GM12892 (cell line): ENCODE results near the gene ATG2B.

Source experiments
- POLR2A ChIP-seq: IDR thresholded peaks from 2 replicates; pipeline ENCODE4 v1.6.1; 2011; ENCODE audit warnings: low read depth, low read length, control low read depth
- POLR2AphosphoS5 ChIP-seq: IDR thresholded peaks from 2 replicates; pipeline ENCODE4 v1.6.1; 2011; ENCODE audit warnings: low read depth, low read length, control low read depth
- TAF1 ChIP-seq: IDR thresholded peaks from 2 replicates; pipeline ENCODE4 v1.6.1; 2011; ENCODE audit warnings: low read depth, mild to moderate bottlenecking, control low read depth, low read length, borderline replicate concordance

GRCh38 chr14:96239711-96240141, 123.4 kb downstream of the ATG2B start:
- TF ChIP-seq POLR2A (no peak), POLR2AphosphoS5 (no peak), TAF1 (no peak)
